ENCODE results near the gene CCL28. TPM values are rescaled to one million over a fixed set of nuclear protein-coding genes. Genes with fewer than 3 reads are reported as not detected.

CCL28 gene
- total RNA-seq, 1 donor from 2014 or later = 0.46 TPM

DNA sequence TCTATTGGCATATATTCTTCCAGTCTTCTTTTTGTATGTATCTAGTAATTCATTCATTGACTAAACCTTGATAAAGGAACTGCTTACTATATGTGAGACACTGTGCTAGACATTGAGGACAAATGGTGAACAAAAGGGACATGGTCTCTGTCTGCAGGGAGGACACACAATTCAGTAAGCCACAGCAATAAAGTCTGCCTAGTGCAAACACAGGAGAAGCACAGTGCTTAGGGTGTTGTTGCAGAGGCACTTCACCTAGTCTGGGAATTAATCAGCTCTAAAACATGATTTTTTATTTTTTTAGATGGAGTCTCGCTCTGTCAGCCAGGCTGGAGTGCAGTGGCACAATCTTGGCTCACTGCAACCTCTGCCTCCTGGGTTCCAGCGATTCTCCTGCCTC is 6.4 kb upstream of the CCL28 start:
- Mint-ChIP-seq H3K27me3 (ENCODE audit: unreplicated experiment) (peaks cover 1% of the 10 kb centered on the region), H3K4me1 (ENCODE audit: unreplicated experiment) (no peaks in the 10 kb centered on the region), H3K36me3 (ENCODE audit: low read depth, unreplicated experiment) (peaks cover 4% of the 10 kb centered on the region), H3K4me3 (ENCODE audit: unreplicated experiment) (no peak overlapping the region), H3K27ac (ENCODE audit: unreplicated experiment) (no peak overlapping the region), H3K9me3 (ENCODE audit: unreplicated experiment) (no peaks in the 10 kb centered on the region)
- TF ChIP-seq, protein P1, sequence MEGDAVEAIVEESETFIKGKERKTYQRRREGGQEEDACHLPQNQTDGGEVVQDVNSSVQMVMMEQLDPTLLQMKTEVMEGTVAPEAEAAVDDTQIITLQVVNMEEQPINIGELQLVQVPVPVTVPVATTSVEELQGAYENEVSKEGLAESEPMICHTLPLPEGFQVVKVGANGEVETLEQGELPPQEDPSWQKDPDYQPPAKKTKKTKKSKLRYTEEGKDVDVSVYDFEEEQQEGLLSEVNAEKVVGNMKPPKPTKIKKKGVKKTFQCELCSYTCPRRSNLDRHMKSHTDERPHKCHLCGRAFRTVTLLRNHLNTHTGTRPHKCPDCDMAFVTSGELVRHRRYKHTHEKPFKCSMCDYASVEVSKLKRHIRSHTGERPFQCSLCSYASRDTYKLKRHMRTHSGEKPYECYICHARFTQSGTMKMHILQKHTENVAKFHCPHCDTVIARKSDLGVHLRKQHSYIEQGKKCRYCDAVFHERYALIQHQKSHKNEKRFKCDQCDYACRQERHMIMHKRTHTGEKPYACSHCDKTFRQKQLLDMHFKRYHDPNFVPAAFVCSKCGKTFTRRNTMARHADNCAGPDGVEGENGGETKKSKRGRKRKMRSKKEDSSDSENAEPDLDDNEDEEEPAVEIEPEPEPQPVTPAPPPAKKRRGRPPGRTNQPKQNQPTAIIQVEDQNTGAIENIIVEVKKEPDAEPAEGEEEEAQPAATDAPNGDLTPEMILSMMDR (IDR thresholded peaks at IDR 0.05; ENCODE audit: unreplicated experiment) = no peak
- DNase-seq (ENCODE audit: low spot score) = no peak

DNA sequence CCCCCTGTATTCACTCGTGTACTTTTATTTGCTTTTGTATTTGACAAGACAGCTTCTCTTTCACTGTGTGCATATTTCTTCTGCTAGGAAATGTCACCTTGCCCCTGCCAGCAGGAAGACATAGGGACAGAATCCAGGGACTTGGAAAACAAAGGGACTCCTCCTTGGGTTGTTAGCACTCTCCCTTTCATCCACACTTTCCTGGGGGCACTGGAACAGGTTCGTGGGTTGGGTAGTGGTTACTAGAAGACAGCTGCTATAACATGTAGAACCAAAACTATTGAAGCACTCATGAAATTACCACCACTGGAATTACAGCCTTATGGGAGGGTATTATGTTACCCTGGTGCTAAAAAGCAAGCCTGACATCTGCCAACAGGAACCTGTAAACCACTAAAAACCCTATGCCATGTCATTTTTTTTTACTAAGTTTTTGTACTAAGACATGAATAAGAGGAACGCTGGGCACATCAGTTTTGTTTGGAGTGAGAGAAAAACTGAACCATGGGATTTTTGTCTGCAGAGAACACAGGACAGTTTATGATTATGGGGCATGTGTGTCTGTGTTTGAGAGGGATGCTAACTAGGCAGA is 4.7 kb upstream of the CCL28 start:
- H3K4me3 Mint-ChIP-seq (ENCODE audit: unreplicated experiment) = no peak overlapping the region
- DNase-seq (ENCODE audit: low spot score) = no peak
- peaks cover 4% of the 10 kb centered on the region for H3K36me3 Mint-ChIP-seq (ENCODE audit: low read depth, unreplicated experiment)
- H3K27ac Mint-ChIP-seq (ENCODE audit: unreplicated experiment) = no peak overlapping the region
- H3K27me3 Mint-ChIP-seq (ENCODE audit: unreplicated experiment) = peaks cover 1% of the 10 kb centered on the region
- H3K4me1 Mint-ChIP-seq (ENCODE audit: unreplicated experiment) = no peaks in the 10 kb centered on the region
- TF ChIP-seq, protein P1 (IDR thresholded peaks at IDR 0.05; ENCODE audit: unreplicated experiment) = no peak
- no peaks in the 10 kb centered on the region for H3K9me3 Mint-ChIP-seq (ENCODE audit: unreplicated experiment)

DNA sequence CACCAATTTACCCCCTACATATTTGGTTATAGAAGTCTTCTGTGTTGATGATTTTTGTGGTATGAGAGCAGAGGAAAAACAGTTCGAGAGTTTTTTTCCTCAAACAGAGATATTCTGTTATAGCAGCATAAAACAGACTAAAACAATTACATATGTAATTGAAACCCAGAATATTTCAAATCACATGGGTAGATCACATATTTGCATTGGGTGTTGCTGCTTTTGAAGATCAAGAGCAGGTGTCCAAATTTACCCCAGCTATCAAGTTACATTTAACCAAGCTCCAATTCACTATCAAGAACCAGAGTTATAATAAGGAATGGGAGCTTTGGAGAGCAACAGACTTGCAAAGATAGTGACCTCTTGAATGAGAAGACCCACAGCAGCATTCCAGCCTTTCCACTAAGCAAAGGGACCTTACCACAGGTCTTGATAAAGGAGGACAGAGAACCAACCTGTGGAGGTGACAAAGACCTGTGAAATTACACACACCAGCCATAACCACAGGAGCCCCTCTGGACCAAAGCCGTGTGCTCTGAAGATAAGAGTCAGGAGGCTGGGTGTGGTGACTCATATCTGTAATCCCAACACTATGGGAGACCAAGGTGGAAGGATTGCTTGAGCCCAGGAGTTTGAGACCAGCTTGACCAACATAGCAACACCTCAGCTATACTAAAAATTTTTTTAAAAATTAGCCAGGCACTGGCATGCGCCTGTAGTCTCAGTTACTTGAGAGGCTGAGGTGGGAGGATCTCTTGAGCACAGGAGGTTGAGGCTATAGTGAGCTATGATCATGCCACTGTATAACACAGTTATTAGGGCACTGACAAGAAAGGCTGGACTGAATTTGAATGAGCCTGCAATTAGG is 4.0 kb upstream of the CCL28 start:
- no peak overlapping the region for H3K27ac Mint-ChIP-seq (ENCODE audit: unreplicated experiment)
- H3K4me1 Mint-ChIP-seq (ENCODE audit: unreplicated experiment) = no peaks in the 10 kb centered on the region
- TF ChIP-seq, protein P1 (IDR thresholded peaks at IDR 0.05; ENCODE audit: unreplicated experiment) = no peak
- H3K27me3 Mint-ChIP-seq (ENCODE audit: unreplicated experiment) = peaks cover 1% of the 10 kb centered on the region
- DNase-seq (ENCODE audit: low spot score) = no peak
- no peak overlapping the region for H3K4me3 Mint-ChIP-seq (ENCODE audit: unreplicated experiment)
- H3K36me3 Mint-ChIP-seq (ENCODE audit: low read depth, unreplicated experiment) = peaks cover 4% of the 10 kb centered on the region
- H3K9me3 Mint-ChIP-seq (ENCODE audit: unreplicated experiment) = no peaks in the 10 kb centered on the region

DNA sequence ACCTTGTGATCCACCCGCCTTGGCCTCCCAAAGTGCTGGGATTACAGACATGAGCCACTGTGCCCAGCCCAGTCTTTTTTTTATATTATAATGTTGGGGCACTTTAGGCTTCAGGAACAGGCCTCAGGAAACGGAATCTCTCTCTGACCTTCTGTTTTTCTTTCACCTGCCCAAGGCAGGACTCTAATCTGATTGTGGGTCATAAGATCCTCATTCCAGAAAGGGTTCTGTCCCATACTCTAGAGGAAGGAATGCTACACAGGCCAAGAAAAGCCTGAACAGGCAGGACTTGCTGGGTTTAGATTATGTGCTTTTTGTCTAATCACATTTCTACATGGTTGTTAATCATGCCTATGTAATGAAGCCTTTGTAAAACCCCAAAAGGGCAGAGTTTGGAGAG is 1.8 kb upstream of the CCL28 start:
- no peak overlapping the region for H3K27ac Mint-ChIP-seq (ENCODE audit: unreplicated experiment)
- DNase-seq (ENCODE audit: low spot score) = no peak
- no peaks in the 10 kb centered on the region for H3K4me1 Mint-ChIP-seq (ENCODE audit: unreplicated experiment)
- peaks cover 4% of the 10 kb centered on the region for H3K36me3 Mint-ChIP-seq (ENCODE audit: low read depth, unreplicated experiment)
- no peaks in the 10 kb centered on the region for H3K9me3 Mint-ChIP-seq (ENCODE audit: unreplicated experiment)
- TF ChIP-seq, protein P1 (IDR thresholded peaks at IDR 0.05; ENCODE audit: unreplicated experiment) = no peak
- H3K27me3 Mint-ChIP-seq (ENCODE audit: unreplicated experiment) = peaks cover 1% of the 10 kb centered on the region
- no peak overlapping the region for H3K4me3 Mint-ChIP-seq (ENCODE audit: unreplicated experiment)

DNA sequence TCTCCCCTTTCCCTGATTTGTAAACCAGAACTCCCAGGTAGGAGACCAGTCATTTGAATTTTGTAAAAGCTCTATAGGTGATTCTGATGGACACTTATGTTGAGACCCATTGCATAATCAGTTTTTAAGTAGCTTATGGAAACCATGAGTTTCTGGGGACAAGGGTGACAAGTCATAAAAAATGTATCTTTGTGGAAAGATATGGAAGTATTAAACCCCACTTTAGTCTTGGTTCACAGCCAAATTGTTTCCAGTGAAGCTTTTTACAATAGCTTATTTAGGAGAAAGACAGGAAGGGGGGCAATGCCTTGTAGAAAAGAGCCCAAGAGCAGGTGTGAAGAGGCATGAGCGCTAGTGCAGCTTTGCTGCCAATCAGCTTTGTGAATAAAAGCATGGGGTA is 453 bp upstream of the CCL28 start:
- Mint-ChIP-seq H3K27ac (ENCODE audit: unreplicated experiment) (no peak overlapping the region), H3K4me1 (ENCODE audit: unreplicated experiment) (no peaks in the 10 kb centered on the region), H3K36me3 (ENCODE audit: low read depth, unreplicated experiment) (peaks cover 4% of the 10 kb centered on the region), H3K9me3 (ENCODE audit: unreplicated experiment) (no peaks in the 10 kb centered on the region), H3K27me3 (ENCODE audit: unreplicated experiment) (peaks cover 1% of the 10 kb centered on the region), H3K4me3 (ENCODE audit: unreplicated experiment) (no peak overlapping the region)
- DNase-seq (ENCODE audit: low spot score) = no peak
- TF ChIP-seq, protein P1 (IDR thresholded peaks at IDR 0.05; ENCODE audit: unreplicated experiment) = no peak
